NT2/D1 (cell line): ENCODE data around the gene TSEN15.

ENCODE experiments used
- DNase-seq: peaks from one replicate; pipeline ENCODE4 v3.0.0-alpha.2; 2011; ENCODE audit warnings: low read depth, low spot score
- H3K27me3 ChIP-seq: 2 replicates; pipeline ENCODE4 v1.6.0; 2011; ENCODE audit warnings: mild to moderate bottlenecking; ENCODE audit not compliant: insufficient read length, insufficient read depth
- H3K36me3 ChIP-seq: 2 replicates; pipeline ENCODE4 v1.6.1; 2011; ENCODE audit warnings: mild to moderate bottlenecking, low read length, mixed read lengths; ENCODE audit not compliant: insufficient read depth, insufficient read length
- H3K4me1 ChIP-seq: 2 replicates; pipeline ENCODE4 v1.5.1; 2011; ENCODE audit not compliant: insufficient read depth, insufficient read length
- H3K4me3 ChIP-seq: 2 replicates; pipeline ENCODE4 v1.5.1; 2011; ENCODE audit warnings: low read depth; ENCODE audit not compliant: insufficient read length
- H3K9ac ChIP-seq: 2 replicates; pipeline ENCODE4 v1.6.0; 2011; ENCODE audit warnings: low read depth; ENCODE audit not compliant: insufficient read length
- H3K9me3 ChIP-seq: 2 replicates; pipeline ENCODE4 v1.5.1; 2011; ENCODE audit warnings: mild to moderate bottlenecking, low read length; ENCODE audit not compliant: insufficient read depth
- SUZ12 ChIP-seq: IDR thresholded peaks from 2 replicates; pipeline ENCODE4 v1.6.1; 2011; ENCODE audit not compliant: insufficient read length, insufficient read depth; ENCODE audit errors: extremely low read depth
- YY1 ChIP-seq: IDR thresholded peaks from 2 replicates; pipeline ENCODE4 v1.6.1; 2011; ENCODE audit not compliant: insufficient read length, insufficient read depth
- ZNF274 ChIP-seq: IDR thresholded peaks from 2 replicates; pipeline ENCODE4 v1.6.1; 2011; ENCODE audit warnings: mild to moderate bottlenecking, low read depth, low read length

Gene TSEN15

DNA sequence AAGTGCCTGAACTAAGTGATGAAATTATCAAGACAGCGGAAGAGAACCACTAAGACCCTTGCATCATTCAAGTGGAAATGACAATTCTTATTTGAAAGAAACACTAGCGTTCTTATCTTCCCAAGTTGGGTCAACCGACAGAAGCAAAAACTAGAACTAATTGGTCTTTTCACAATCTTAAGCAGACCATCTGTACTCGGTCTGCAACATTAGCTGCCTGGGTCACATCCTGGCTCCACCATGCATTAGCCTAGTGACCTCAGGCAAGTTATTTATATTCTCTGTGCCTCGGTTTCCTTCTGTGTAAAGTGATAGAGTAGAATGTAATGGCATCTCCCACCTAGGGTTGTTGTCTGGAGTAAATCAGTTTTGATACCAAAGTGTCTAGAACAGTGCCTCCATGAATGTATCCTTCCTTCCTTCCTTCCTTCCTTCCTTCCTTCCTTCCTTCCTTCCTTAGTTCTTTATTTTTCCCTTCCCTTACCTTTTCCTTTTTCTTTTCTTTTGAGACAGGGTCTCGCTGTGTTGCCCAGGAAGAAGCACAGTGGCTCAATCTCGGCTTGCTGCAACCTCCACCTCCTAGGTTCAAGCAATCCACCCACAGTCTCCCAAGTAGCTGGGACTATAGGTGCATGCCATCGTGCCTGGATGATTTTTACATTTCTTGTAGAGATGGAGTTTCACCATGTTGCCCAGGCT, 20.0 kb upstream of the TSEN15 start:
- Histone ChIP-seq H3K4me3 (no peak overlapping the region), H3K9ac (no peak overlapping the region), H3K36me3 (no peaks in the 10 kb centered on the region), H3K9me3 (no peaks in the 10 kb centered on the region; the same call in 1 of the 2 replicates), H3K4me1 (peaks cover 6% of the 10 kb centered on the region), H3K27me3 (peaks cover 21% of the 10 kb centered on the region)
- TF ChIP-seq YY1 (no peak), ZNF274 (no peak), SUZ12 (no peak)
- DNase-seq, result no peak

DNA sequence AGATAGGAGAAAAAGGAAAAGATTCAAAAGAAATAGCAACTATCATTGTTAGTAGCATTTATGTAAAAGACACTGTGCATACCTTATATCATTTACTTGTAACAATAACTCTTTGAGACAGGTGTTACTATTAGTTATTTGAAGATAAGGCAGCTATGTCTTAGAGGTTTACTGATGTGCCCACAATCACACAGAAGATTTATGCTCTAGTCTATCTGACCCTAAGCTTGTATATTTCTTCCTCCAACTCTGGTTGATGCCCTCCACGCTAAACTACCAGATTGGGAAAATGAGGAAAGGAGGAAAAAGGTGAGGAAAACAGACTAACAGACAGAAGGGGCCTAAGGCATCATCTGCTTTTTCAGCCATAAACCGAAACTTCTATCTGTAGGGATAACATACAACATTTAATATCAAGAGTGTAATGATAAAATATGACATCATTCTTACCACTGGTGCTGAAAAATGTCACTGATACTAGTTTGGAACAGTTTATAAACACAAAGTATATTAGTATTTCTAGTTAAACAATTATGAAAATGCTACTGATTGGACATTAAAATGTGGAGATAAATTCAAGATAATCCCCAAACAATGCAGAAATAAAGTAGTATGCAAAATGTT, 19.1 kb upstream of the TSEN15 start:
- Histone ChIP-seq H3K4me1 (peaks cover 6% of the 10 kb centered on the region), H3K27me3 (peaks cover 30% of the 10 kb centered on the region), H3K4me3 (no peak overlapping the region), H3K36me3 (no peaks in the 10 kb centered on the region), H3K9me3 (no peaks in the 10 kb centered on the region; the same call in 1 of the 2 replicates), H3K9ac (no peak overlapping the region)
- no peak for DNase-seq
- no peak for TF ChIP-seq YY1

DNA sequence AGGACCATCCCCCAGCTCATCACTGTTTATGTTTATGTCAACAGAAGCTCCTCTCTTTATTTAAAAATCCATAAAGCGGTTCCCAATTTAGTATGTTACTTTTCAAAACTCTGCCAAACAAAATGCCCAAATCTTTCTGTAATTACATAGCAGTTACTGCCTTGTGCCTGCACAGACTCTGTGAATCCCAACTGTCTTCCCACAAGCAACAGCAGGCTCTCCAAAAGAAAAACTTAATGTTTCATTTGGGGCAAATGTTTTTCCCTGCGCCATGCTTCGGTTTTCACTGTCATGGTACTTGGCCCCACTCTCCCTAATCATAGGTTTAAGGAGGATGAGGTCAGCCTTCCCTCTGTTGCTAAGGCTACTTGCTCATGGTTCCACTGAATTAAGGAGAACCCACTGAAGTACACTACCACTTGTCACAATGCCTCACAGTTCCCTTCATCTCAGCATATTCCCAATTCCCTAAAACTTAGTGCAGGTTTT, 18.6 kb upstream of the TSEN15 start:
- Histone ChIP-seq H3K4me1 (peaks cover 4% of the 10 kb centered on the region), H3K4me3 (no peak overlapping the region), H3K9me3 (no peaks in the 10 kb centered on the region; the same call in 1 of the 2 replicates), H3K9ac (no peak overlapping the region), H3K27me3 (peaks cover 35% of the 10 kb centered on the region), H3K36me3 (no peaks in the 10 kb centered on the region)
- no peak for DNase-seq
- TF ChIP-seq YY1, result no peak
- TF ChIP-seq SUZ12, result no peak
- TF ChIP-seq ZNF274, result no peak

DNA sequence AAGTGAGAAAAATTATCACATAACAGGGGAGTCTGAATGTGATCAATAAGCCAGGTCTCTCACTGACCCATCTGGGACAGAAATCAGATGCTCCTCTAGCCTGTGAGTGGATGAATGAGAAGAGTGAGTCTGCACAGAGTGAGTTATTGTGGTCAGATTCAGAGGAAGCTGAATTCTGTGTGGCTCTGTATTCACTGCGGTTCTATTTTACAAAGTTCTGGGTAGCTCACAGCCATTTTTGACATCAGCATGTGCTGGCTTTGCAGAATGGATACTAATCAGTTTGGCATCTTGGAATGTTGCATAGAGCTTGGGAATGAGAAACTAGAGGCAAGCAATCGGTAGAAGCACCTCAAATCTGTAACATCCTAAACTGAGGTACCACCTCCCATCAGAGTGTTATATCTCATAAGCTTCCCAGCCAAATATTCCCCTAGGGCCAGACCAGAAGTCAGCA, 17.8 kb upstream of the TSEN15 start:
- Histone ChIP-seq H3K9me3 (no peaks in the 10 kb centered on the region; the same call in 1 of the 2 replicates), H3K9ac (no peak overlapping the region), H3K4me1 (peaks cover 3% of the 10 kb centered on the region), H3K36me3 (no peaks in the 10 kb centered on the region), H3K4me3 (no peak overlapping the region), H3K27me3 (peaks cover 43% of the 10 kb centered on the region)
- TF ChIP-seq ZNF274, result no peak
- DNase-seq, result no peak

DNA sequence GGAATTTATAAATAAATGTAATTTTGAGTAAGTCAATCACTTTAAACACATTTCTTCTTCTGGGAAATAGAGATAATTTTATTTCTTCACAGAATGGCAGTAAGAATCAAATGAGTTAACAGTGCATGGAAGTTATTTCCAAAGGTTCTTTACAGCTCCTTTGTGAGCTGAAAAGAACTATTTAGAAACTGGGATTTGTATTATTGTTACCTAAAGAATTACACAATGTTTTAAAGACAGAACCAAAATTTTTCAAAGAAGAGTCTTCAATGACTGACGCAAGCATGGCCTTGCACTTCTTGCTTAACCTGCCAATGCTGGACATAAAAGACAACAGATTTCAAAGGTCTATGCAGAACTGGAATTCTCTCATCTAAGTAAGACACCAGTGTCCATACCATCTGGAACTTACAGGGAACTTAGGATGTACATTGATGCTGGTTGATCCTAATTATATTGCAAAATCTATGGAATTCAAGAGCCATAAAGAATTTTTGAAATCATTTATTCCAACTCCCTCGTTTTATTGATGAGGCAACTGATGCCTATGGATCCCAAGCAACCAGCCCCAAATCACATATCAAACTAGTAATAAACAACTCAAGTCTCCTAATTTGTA, 16.7 kb upstream of the TSEN15 start:
- no peak for TF ChIP-seq ZNF274
- TF ChIP-seq YY1, result no peak
- no peak for TF ChIP-seq SUZ12
- no peak for DNase-seq
- H3K36me3 ChIP-seq, result no peaks in the 10 kb centered on the region
- H3K9ac ChIP-seq, result no peak overlapping the region
- no peaks in the 10 kb centered on the region; the same call in 1 of the 2 replicates for H3K9me3 ChIP-seq
- peaks cover 54% of the 10 kb centered on the region for H3K27me3 ChIP-seq
- no peak overlapping the region for H3K4me3 ChIP-seq
- peaks cover 3% of the 10 kb centered on the region for H3K4me1 ChIP-seq

- Histone ChIP-seq H3K9me3 (no peaks in the 10 kb centered on the region; the same call in 1 of the 2 replicates), H3K4me1 (peaks cover 3% of the 10 kb centered on the region), H3K4me3 (peak overlapping the region; percentile 79), H3K9ac (peak overlapping the region; percentile 90), H3K36me3 (no peaks in the 10 kb centered on the region), H3K27me3 (peaks cover 56% of the 10 kb centered on the region)
- DNase-seq, result no peak
- TF ChIP-seq SUZ12 (no peak), YY1 (no peak), ZNF274 (no peak)
Measured at GRCh38 chr1:184035719-184036516, 15.6 kb upstream of the TSEN15 start.
